Pancreas (tissue), 10 donors: ENCODE data around the gene RIGI. TPM values are rescaled to one million over a fixed set of nuclear protein-coding genes. Genes with fewer than 3 reads are reported as not detected.

ENCODE experiments used
- ATAC-seq, 4 donors: fragments of 200-7000 bp; cut with Tn5 transposase; one replicate each; pipeline versions ENCODE4 v1.8.0 to v1.9.1; 2020; ENCODE audit warnings: mild to moderate bottlenecking in 4 of 4, moderate library complexity in 4 of 4
- DNase-seq, 6 donors: peaks; one replicate each; pipeline ENCODE4 v3.0.0-alpha.2; 2020
- FAIRE-seq: peaks from 2 replicates; lab custom pipeline; 2012; peaks lifted over from hg19 to GRCh38; lab: Jason Lieb, UNC
- H3K27ac ChIP-seq, 4 donors: fragments of 200-600 bp; sonication (generic); 1 replicate in 3 of 4; 2 replicates in 1 of 4; pipeline versions ENCODE4 v1.5.0 to v1.8.0; 2020
- H3K27me3 ChIP-seq, 4 donors: fragments of 200-600 bp; one replicate each; pipeline ENCODE4 v1.8.0; 2021
- H3K36me3 ChIP-seq, 3 donors: fragments of 200-600 bp; sonication (generic) in 1 of 3; one replicate each; pipeline versions ENCODE4 v1.5.0 to v1.8.0; 2020 to 2021
- H3K4me1 ChIP-seq, 3 donors: fragments of 200-600 bp; one replicate each; pipeline ENCODE4 v1.8.0; 2021
- H3K4me3 ChIP-seq, 4 donors: fragments of 200-600 bp; sonication (generic) in 2 of 4; one replicate each; pipeline versions ENCODE4 v1.5.0 to v1.8.0; 2020 to 2021
- H3K9me3 ChIP-seq, 4 donors: fragments of 200-600 bp; one replicate each; pipeline ENCODE4 v1.8.0; 2021
- WGBS, 2 donors: extraction: QIAGEN DNeasy Blood & Tissue Kit; methylation state at CpG; one replicate each; pipeline ENCODE4 v1.1.7; 2013; 5-methylcytosine and 5-hydroxymethylcytosine counted together
- intact Hi-C, 3 donors: fragments of 100-400 bp; cut with DNase I; formaldehyde crosslinking; loops; one replicate each; pipeline versions ENCODE4 v1.11.1 to v1.14.2; 2022
- polyA plus RNA-seq, 2 donors: library from polyadenylated mRNA; stranded (reverse); fragments of 200-250 nt; gene quantifications; one replicate each; pipeline ENCODE4 v1.2.3, GENCODE V29; 2013
- total RNA-seq, 6 donors: library from RNA; stranded (reverse); fragmentation: NEBNext Ultra II Directional in 4 of 6; extraction: Animal tissue kit (Norgen Biotek cat#: 25700) in 4 of 6; gene quantifications; one replicate each; pipeline versions ENCODE4 v1.2.1 to v1.2.4, GENCODE V29; 2021 to 2023
- TF ChIP-seq, protein P1 (sequence below), 4 donors: fragments of 200-600 bp; sonication (generic) in 3 of 4; IDR thresholded peaks; one replicate each; pipeline versions ENCODE4 v1.5.0 to v1.8.0; 2021; ENCODE audit warnings: antibody characterized with exemption in 4 of 4
- donor health status: healthy with polysubstance abuse.
- donor health status: DM: no; HTN: no; CAD: no; lungs with moderate emphysema.
- donor health status: DM: no; HTN: no; CAD: no.
- donor health status: control.
- donor health status: control.
- donor health status: Bipolar disorder and iron deficiency.
- donor health status: DM: yes; HTN: yes; CAD: no.
- donor health status: DM: no; HTN: no; CAD: no.
- donor health status: DM: no; HTN: no; CAD: no.
- donor health status: DM: yes; HTN: yes; CAD: no.

Gene RIGI
- total RNA-seq (10 to 100 TPM in 1 of 6 donors, 1 to 10 TPM in 5; 2.1 to 10.6 (median 4.1) TPM), polyA plus RNA-seq (1 to 10 TPM; 2.4 to 4.0 TPM)

DNA sequence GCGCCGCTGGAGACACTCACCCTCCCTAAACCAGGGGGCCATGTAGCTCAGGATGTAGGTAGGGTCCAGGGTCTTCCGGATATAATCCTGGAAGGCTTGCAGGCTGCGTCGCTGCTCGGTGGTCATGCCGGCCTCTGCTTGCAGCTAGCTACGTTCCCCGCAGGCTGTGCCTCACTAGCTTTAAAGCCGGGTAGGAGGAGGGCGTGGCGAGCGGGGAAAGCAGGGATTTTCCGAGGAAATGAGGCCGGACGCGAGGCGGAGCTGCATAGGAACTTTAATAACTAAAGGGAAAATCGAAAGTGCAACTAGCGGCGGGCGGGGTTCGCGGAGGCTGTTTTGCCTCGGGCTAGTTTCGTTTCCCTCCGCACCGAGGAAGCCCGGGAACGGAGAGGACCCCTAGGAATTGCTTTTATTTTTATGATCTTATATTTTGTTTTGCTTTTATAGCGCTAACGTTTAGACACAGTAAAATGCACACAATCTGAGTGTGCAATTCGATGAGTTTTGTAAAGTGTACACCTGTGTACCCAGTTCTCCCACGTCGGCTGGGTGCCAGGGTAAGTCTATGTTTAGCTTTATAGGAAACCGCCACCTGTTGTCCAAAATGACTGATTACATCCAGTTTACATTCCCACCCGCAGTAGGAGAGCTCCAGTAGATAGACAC lies at the start of gene RIGI:
RIGI (minus strand) TSS at position 156 of the 666 bp plus-strand sequence; CDS start at position 126, 30 bp downstream.
- H3K4me1 ChIP-seq = peaks cover 7 to 25% (median 16%) of the 10 kb centered on the region in 3 donors
- H3K27me3 ChIP-seq = no peaks in the 10 kb centered on the region
- peak within 1 kb of the TSS; percentile 47 to 75 (median 54) for H3K4me3 ChIP-seq
- DNase-seq (peak; percentile 87 to 95 (median 90)), FAIRE-seq (peak; percentile 80), ATAC-seq (peak; percentile 83 to 94 (median 88))
- WGBS, 2 donors = 0 to 1% methylated on average over 37 of the region's 37 CpGs
- intact Hi-C loops = no loop called here
- no peaks in the 10 kb centered on the region for H3K36me3 ChIP-seq
- peak within 1 kb of the TSS; percentile 58 to 84 (median 76) for H3K27ac ChIP-seq
- TF ChIP-seq, protein P1, sequence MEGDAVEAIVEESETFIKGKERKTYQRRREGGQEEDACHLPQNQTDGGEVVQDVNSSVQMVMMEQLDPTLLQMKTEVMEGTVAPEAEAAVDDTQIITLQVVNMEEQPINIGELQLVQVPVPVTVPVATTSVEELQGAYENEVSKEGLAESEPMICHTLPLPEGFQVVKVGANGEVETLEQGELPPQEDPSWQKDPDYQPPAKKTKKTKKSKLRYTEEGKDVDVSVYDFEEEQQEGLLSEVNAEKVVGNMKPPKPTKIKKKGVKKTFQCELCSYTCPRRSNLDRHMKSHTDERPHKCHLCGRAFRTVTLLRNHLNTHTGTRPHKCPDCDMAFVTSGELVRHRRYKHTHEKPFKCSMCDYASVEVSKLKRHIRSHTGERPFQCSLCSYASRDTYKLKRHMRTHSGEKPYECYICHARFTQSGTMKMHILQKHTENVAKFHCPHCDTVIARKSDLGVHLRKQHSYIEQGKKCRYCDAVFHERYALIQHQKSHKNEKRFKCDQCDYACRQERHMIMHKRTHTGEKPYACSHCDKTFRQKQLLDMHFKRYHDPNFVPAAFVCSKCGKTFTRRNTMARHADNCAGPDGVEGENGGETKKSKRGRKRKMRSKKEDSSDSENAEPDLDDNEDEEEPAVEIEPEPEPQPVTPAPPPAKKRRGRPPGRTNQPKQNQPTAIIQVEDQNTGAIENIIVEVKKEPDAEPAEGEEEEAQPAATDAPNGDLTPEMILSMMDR (IDR thresholded peaks at IDR 0.05) = peak in 1 of 4 donors; percentile 18
- no peaks in the 10 kb centered on the region for H3K9me3 ChIP-seq

DNA sequence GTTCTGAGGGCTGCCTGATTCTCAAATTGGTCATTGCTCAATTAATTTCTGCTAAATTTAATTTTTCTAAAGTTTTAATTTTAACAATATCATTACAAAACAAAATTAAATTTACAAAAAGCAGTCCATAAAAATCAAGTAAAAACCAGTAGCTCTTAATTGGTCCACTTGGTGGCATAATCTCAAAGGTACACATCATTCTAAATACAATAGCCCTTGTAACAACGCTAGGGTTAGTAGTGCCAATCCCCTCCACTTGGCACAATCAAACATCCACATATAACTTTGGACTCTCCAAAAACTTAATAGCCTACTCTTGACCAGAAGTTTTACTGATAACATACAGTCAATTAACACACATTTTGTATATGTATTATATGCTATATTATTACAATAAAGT lies 48.9 kb upstream of the RIGI start:
- 25 to 32% methylated on average over 1 of the region's 1 CpG for WGBS, 2 donors
- intact Hi-C loops = loop anchor here in 2 of 3 donors (5.0 to 10.0 kb wide), 4 partner anchors 133 to 198 kb away; partner anchors contain the start of gene ACO1 (in 1 of the 2)
- no peak overlapping the region for H3K4me3 ChIP-seq

DNA sequence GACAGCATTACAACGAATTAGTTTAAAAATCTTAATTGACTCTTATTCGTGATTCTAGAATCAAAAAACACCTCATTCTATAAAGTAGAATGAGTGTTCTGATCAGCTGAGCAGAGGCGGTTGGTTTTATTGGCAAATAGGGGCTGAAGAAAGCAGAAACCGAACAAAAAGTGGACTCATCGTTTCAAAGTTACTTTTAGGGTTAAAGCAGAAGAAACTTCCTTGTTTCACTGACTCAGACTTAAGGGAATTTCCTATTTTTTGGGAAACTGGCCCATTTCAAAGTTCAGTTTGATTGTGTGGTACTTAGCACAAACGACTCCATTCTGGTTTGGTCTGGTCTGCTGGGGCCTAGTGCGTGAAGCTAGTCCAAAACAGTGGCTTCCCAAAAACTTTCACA lies 47.8 kb upstream of the RIGI start:
- Histone ChIP-seq H3K27me3 (no peaks in the 10 kb centered on the region), H3K4me3 (peak overlapping the region in 2 of 4 donors; percentile 79 to 87), H3K36me3 (no peaks in the 10 kb centered on the region), H3K4me1 (peaks cover 0 to 21% (median 11%) of the 10 kb centered on the region in 3 donors), H3K27ac (peak overlapping the region in 2 of 4 donors; percentile 83 to 87), H3K9me3 (no peaks in the 10 kb centered on the region)
- ATAC-seq = no peak
- FAIRE-seq = no peak
- TF ChIP-seq, protein P1 (IDR thresholded peaks at IDR 0.05) = no peak
- no peak for DNase-seq
- WGBS, 2 donors = 76 to 86% methylated on average over 7 of the region's 7 CpGs
- intact Hi-C loops = loop anchor here in 2 of 3 donors (5.0 to 10.0 kb wide), 2 partner anchors 132 to 139 kb away; no protein-coding TSS in a partner anchor

More for the DNA sequence above, 48.9 kb upstream of the RIGI start:
- Histone ChIP-seq H3K9me3 (no peaks in the 10 kb centered on the region), H3K4me1 (peaks cover 0 to 21% (median 11%) of the 10 kb centered on the region in 3 donors), H3K27me3 (no peaks in the 10 kb centered on the region), H3K36me3 (no peaks in the 10 kb centered on the region), H3K27ac (no peak overlapping the region)
- TF ChIP-seq, protein P1 (IDR thresholded peaks at IDR 0.05) = no peak
- FAIRE-seq (no peak), DNase-seq (no peak), ATAC-seq (no peak)

DNA sequence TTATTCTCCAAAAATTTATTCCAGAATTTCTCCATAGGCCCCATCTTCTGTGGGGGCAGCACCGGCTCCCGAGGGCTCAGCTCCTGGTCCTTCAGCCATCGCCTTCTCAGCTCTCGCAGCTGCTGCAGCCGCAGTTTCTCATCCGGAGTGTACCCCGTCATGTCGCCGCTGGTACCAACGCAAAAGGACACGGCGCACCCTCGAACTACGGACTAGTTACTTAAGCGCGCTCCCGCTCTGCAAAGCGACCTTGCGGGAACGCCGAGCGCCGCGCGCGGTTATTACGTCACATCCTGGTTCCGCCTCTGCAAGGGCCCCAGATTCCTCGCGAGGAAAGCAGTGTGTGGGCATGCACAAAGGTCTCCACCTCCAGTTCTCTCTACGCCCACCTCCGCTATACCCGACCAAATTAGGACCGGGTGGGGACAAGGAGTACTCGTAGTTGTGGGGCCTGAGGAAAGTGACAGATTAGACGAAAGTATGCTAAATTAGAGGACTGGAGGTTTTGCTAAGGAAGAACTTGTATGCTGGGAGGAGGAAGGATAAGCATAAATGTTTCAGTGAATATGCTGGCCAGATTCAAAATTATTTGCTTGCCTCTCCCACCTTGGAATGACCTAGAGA lies 47.0 kb upstream of the RIGI start, which contains the start of gene NDUFB6:
NDUFB6 (minus strand) TSS at position 260 of the 624 bp plus-strand sequence; CDS start at position 161, 99 bp downstream.
- Histone ChIP-seq H3K27ac (peak within 1 kb of the TSS; percentile 53 to 87 (median 84)), H3K27me3 (no peaks in the 10 kb centered on the region), H3K9me3 (no peaks in the 10 kb centered on the region), H3K4me1 (peaks cover 0 to 21% (median 11%) of the 10 kb centered on the region in 3 donors), H3K4me3 (peak within 1 kb of the TSS; percentile 45 to 87 (median 78)), H3K36me3 (no peaks in the 10 kb centered on the region)
- intact Hi-C loops = loop anchor here in 2 of 3 donors (5.0 to 10.0 kb wide), 2 partner anchors 131 to 138 kb away; no protein-coding TSS in a partner anchor
- FAIRE-seq = peak; percentile 49
- WGBS, 2 donors = 0% methylated on average over 35 to 36 of the region's 36 CpGs
- TF ChIP-seq, protein P1 (IDR thresholded peaks at IDR 0.05) = no peak
- ATAC-seq = peak; percentile 98 to 100 (median 100)
- peak; percentile 87 to 96 (median 92) for DNase-seq
